DOHH2 (cell line): Measurements from ENCODE around the gene DENND1A.

Experiments used
- H3F3A ChIP-seq: fragments of 200-600 bp; sonication (generic), shearing (Covaris generic); 2 replicates; pipeline ENCODE4 v1.6.0; 2016; ENCODE audit warnings: antibody characterized with exemption, mild to moderate bottlenecking; ENCODE audit not compliant: control insufficient read depth, insufficient read depth
- H3K27ac ChIP-seq: fragments of 200-600 bp; sonication (generic); 2 replicates; pipeline ENCODE4 v1.5.1; 2014; ENCODE audit warnings: low read depth, mild to moderate bottlenecking, low read length, moderate library complexity
- H3K27me3 ChIP-seq: fragments of 200-600 bp; sonication (generic); 2 replicates; pipeline ENCODE4 v1.6.1; 2014; ENCODE audit warnings: mild to moderate bottlenecking, low read length, mixed read lengths; ENCODE audit not compliant: control insufficient read depth
- H3K36me3 ChIP-seq: fragments of 200-600 bp; sonication (generic); 2 replicates; pipeline ENCODE4 v1.6.1; 2014; ENCODE audit warnings: mild to moderate bottlenecking, low read length, moderate library complexity, mixed read lengths; ENCODE audit not compliant: control insufficient read depth
- H3K4me1 ChIP-seq: fragments of 200-600 bp; sonication (generic); 2 replicates; pipeline ENCODE4 v1.6.1; 2014; ENCODE audit warnings: mild to moderate bottlenecking, low read length, mixed read lengths; ENCODE audit not compliant: control insufficient read depth
- H3K4me2 ChIP-seq: fragments of 200-600 bp; sonication (generic); 2 replicates; pipeline ENCODE4 v1.6.0; 2014; ENCODE audit warnings: mild to moderate bottlenecking, low read length, moderate library complexity
- H3K4me3 ChIP-seq: fragments of 200-600 bp; sonication (generic); 2 replicates; pipeline ENCODE4 v1.5.1; 2014; ENCODE audit warnings: mild to moderate bottlenecking, low read length, mixed read lengths
- H3K79me2 ChIP-seq: fragments of 200-600 bp; sonication (generic); 2 replicates; pipeline ENCODE4 v1.6.1; 2014; ENCODE audit warnings: mild to moderate bottlenecking, low read length, mixed read lengths; ENCODE audit not compliant: control insufficient read depth
- H3K9me2 ChIP-seq: fragments of 200-600 bp; sonication (generic); replicated peaks from 2 replicates; pipeline ENCODE4 v1.6.1; 2014; ENCODE audit warnings: mild to moderate bottlenecking, low read length, mixed read lengths; ENCODE audit not compliant: control insufficient read depth
- H3K9me3 ChIP-seq: fragments of 200-600 bp; sonication (generic); 2 replicates; pipeline ENCODE4 v1.6.1; 2014; ENCODE audit warnings: antibody characterized with exemption, low read length, mixed read lengths; ENCODE audit not compliant: control insufficient read depth, insufficient read depth
- H4K20me1 ChIP-seq: fragments of 200-600 bp; sonication (generic); 2 replicates; pipeline ENCODE4 v1.6.0; 2014; ENCODE audit warnings: low read depth, mild to moderate bottlenecking, antibody characterized with exemption, low read length, moderate library complexity; ENCODE audit not compliant: control insufficient read depth, insufficient read depth
- EZH2phosphoT487 ChIP-seq: fragments of 200-600 bp; sonication (generic); IDR thresholded peaks from 2 replicates; pipeline ENCODE4 v1.6.1; 2017; ENCODE audit warnings: borderline replicate concordance, mild to moderate bottlenecking, antibody characterized with exemption, low read length, moderate library complexity, mixed read lengths
- TF ChIP-seq, protein P1 (sequence below): fragments of 200-600 bp; sonication (generic); IDR thresholded peaks from one replicate; pipeline ENCODE4 v1.5.1; 2014; ENCODE audit warnings: antibody characterized with exemption, mild to moderate bottlenecking, low read depth, low read length; ENCODE audit not compliant: poor library complexity, severe bottlenecking

Gene DENND1A

DNA sequence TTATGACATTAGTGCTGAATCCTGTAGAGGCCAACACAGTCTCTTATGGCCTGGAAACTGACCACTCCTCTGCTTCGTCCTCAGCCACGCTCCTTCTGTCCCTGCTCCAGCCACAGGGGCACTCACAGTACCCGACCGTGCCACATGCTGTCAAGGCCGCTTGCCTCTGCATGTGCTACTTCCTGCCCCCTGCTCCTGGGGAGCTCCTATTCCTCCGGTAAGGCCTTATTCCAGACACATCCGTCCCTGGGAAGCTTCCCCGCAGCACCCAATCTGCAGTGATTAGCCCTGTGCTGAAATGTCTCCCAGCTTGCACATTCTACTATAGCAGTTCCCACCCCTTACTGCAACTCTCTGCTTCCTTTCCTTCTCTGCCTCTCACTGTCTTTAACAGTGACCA lies 386.4 kb downstream of the DENND1A start:
- no peaks in the 10 kb centered on the region for H3K36me3 ChIP-seq
- no peaks in the 10 kb centered on the region for H3K9me3 ChIP-seq
- TF ChIP-seq, protein P1, sequence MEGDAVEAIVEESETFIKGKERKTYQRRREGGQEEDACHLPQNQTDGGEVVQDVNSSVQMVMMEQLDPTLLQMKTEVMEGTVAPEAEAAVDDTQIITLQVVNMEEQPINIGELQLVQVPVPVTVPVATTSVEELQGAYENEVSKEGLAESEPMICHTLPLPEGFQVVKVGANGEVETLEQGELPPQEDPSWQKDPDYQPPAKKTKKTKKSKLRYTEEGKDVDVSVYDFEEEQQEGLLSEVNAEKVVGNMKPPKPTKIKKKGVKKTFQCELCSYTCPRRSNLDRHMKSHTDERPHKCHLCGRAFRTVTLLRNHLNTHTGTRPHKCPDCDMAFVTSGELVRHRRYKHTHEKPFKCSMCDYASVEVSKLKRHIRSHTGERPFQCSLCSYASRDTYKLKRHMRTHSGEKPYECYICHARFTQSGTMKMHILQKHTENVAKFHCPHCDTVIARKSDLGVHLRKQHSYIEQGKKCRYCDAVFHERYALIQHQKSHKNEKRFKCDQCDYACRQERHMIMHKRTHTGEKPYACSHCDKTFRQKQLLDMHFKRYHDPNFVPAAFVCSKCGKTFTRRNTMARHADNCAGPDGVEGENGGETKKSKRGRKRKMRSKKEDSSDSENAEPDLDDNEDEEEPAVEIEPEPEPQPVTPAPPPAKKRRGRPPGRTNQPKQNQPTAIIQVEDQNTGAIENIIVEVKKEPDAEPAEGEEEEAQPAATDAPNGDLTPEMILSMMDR: no peak
- no peak for TF ChIP-seq EZH2phosphoT487
- no peak overlapping the region for H3K4me3 ChIP-seq
- H4K20me1 ChIP-seq: no peaks in the 10 kb centered on the region
- H3K27ac ChIP-seq: no peak overlapping the region
- no peaks in the 10 kb centered on the region for H3F3A ChIP-seq
- H3K79me2 ChIP-seq: no peaks in the 10 kb centered on the region
- no peaks in the 10 kb centered on the region for H3K4me1 ChIP-seq
- H3K9me2 ChIP-seq: no peaks in the 10 kb centered on the region
- no peak overlapping the region for H3K4me2 ChIP-seq
- no peaks in the 10 kb centered on the region for H3K27me3 ChIP-seq

DNA sequence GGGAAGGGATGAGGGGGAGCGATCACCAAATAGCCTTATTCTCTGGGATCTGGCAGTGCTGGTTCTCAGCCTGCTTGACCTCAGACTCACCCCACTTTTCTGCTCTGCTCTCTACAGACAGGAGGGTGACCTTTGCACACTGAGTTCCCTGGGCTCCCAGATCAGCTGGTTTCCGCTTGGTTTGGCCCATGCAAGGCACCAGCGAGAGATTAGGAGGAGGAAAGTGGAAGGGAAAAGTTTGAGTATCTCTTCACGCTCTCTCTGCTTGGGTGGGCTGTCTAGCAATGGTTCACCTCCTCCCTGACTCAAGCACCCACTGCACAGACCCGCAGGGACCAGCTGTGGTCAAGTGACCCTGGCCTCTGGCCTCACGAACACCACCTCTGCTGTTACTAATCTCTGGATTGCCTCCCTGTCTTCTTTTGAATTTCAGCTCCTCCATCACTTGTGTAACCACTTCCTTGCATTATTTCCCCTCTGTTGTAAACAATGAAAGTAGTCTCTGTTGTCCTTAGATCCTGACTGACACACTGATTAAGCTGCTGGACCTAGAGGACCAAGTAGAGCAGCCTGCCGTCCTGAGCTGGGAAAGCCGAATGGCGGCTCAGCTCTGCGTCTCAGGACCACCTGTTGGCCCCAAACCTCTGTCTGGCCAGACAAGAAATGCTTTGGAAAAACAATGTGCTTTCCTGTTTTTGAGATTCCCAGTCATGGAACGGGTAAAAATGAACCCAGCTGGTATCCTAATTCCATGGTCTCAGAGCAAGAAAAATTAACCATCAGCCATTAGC lies 387.3 kb downstream of the DENND1A start:
- no peaks in the 10 kb centered on the region for H3F3A ChIP-seq
- H3K27ac ChIP-seq: no peak overlapping the region
- no peaks in the 10 kb centered on the region for H3K36me3 ChIP-seq
- H3K4me2 ChIP-seq: no peak overlapping the region
- H3K9me3 ChIP-seq: no peaks in the 10 kb centered on the region
- H4K20me1 ChIP-seq: no peaks in the 10 kb centered on the region
- H3K4me1 ChIP-seq: no peaks in the 10 kb centered on the region
- H3K9me2 ChIP-seq: no peaks in the 10 kb centered on the region
- no peaks in the 10 kb centered on the region for H3K27me3 ChIP-seq
- no peaks in the 10 kb centered on the region for H3K79me2 ChIP-seq
- no peak for TF ChIP-seq EZH2phosphoT487
- TF ChIP-seq, protein P1: no peak
- H3K4me3 ChIP-seq: no peak overlapping the region

GRCh38 chr9:123541411-123541810 lies 388.5 kb downstream of the DENND1A start:
- Histone ChIP-seq H3K9me2 (no peaks in the 10 kb centered on the region), H3K36me3 (no peaks in the 10 kb centered on the region), H3K27ac (no peak overlapping the region), H3K27me3 (no peaks in the 10 kb centered on the region), H3K4me2 (no peak overlapping the region), H3K4me3 (no peak overlapping the region), H3K9me3 (no peaks in the 10 kb centered on the region), H3K79me2 (no peaks in the 10 kb centered on the region), H4K20me1 (no peaks in the 10 kb centered on the region), H3K4me1 (peaks cover 5% of the 10 kb centered on the region), H3F3A (no peaks in the 10 kb centered on the region)
- TF ChIP-seq, protein P1: no peak
- TF ChIP-seq EZH2phosphoT487: no peak
